DMS114 treated with DMSO at 0.1 percent for 48 hours (cell line): Measurements from ENCODE around the gene STK32B.
A peak's percentile ranks its signal among the peaks of the same experiment; 100 is the strongest.
"Not testable (repeated sequence)": the region's sequence is repeated elsewhere in the genome, so short reads cannot be mapped to it uniquely, and the experiment has no call there.

ENCODE experiments used
- DNase-seq: peaks from one replicate; lab custom pipeline; 2025; ENCODE audit not compliant: unreplicated experiment; lab: John Stamatoyannopoulos, UW

Gene STK32B

GRCh38 chr4:5423670-5424069 is 372.4 kb downstream of the STK32B start:
- DNase-seq: no peak

DNA sequence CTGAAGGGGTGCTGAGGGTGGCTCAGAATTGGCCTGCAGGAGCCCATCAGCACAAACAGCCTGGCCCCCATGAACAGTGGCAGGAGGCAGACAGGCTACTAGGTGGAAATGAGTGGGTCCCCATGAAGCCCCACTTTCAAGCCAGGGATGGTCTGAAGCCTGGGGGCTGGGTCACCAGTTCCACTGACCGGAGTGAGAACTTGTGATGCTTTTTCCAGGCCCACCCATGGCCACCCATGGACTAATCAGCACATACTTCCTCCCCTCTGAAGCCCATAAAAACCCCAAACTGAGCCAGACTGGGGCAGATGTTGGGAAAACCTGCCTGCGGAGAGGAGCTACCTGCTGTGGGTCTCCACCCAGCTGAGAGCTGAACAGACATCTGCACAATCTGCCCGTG is 372.9 kb downstream of the STK32B start:
- DNase-seq: no peak

GRCh38 chr4:5424901-5425300 is 373.6 kb downstream of the STK32B start:
- DNase-seq: no peak

- DNase-seq: no peak
These were observed 378.5 kb downstream of the STK32B start for GRCh38 chr4:5429747-5430146.

GRCh38 chr4:5433196-5433595 is 381.9 kb downstream of the STK32B start:
- no peak for DNase-seq

GRCh38 chr4:5435201-5435600 is 383.9 kb downstream of the STK32B start:
- no peak for DNase-seq

GRCh38 chr4:5435823-5436222 is 384.5 kb downstream of the STK32B start:
- DNase-seq: no peak

GRCh38 chr4:5443976-5444802 is 392.9 kb downstream of the STK32B start:
- not testable (repeated sequence) for DNase-seq

DNA sequence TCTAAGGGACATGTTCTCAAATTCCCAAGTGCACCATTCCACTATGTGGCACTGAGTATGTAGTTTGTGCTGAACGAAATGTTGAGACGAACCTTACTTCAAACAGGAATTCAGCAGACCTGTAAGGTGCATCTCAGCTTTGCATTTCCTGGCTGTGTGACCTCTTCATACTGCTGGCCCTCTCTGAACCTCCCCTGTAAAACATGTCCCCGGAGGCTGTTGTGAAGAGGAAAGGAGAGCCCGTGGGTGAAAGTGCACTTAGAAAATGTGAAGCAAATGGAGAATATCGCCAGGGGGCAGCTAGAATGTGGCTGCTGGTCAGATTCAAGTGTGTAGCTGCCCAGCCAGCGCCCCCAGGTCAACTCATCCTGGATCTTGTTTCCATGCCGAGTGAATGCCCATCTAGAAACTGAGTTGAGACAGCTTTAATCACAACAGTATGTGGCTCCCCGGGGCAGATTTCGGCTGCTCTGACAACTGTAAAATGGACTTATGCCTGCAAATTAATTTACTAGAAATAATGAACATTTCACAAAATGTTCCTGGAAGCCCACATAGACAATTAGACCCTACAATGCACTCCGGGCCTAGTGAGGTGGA is 393.7 kb downstream of the STK32B start:
- no peak for DNase-seq

DNA sequence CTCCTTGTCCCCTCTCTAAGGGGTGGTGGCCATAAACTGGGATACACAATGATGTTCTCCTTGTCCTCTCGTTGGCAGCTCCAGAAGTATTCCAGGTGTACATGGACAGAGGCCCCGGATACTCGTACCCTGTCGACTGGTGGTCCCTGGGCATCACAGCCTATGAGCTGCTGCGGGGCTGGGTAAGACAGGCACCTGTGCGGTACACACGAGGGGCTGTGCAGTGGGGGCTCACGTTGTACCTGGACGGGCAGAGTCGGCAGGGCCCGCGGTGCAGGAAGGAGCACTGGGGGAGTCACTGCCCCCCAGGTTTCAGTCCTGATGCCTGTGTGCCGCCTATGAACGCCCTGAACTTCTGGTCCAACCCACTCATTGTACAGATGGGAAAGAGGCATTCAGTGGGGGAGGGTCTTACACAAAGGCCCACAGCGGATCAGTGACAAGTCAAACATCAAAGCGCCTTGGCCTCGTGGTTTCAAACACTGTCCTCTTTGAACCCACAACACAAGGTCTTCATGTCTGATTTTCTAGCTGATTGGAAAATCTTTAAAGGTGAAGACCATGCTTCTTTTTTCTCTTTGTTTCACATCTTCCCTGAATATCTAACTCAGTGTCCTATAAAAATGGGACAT is 395.4 kb downstream of the STK32B start:
- no peak for DNase-seq

- DNase-seq: no peak
These were observed 396.5 kb downstream of the STK32B start for GRCh38 chr4:5447755-5448154.

- DNase-seq: no peak
These were observed 396.9 kb downstream of the STK32B start for GRCh38 chr4:5448221-5448620.

GRCh38 chr4:5451243-5451642 is 400.0 kb downstream of the STK32B start:
- DNase-seq: no peak

GRCh38 chr4:5452156-5452555 is 400.9 kb downstream of the STK32B start:
- no peak for DNase-seq

DNA sequence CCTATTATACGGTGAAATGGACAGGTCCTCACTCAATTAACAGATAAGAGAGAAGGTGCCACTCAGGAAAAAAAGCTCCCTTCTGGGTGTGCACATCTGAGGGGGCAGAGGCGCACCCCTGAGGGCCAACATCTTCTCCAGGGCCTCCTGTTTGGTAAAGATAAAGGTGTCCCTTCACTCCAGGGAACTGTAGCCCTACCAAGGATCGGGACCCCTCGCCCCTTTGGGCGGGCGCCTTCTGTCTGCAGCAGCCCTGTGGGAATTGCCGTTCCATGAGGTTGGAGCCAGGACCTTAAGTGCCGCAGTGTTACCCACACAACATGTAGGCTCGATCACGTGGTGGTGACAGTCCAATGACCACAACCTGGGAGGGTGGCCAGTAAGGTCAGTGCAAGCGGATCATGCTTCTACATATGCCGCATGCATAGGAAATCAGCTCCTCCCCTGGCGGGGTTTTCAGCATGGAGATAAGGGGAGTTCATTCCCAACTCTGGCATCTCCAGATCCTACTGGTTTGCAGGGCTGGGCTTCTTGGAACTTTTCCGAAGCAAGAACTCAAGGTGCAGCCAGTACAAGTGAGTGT is 403.8 kb downstream of the STK32B start:
- DNase-seq: no peak

GRCh38 chr4:5456296-5456845 is 405.1 kb downstream of the STK32B start:
- DNase-seq: no peak

- DNase-seq: no peak
These were observed 407.4 kb downstream of the STK32B start for GRCh38 chr4:5458676-5459075.

DNA sequence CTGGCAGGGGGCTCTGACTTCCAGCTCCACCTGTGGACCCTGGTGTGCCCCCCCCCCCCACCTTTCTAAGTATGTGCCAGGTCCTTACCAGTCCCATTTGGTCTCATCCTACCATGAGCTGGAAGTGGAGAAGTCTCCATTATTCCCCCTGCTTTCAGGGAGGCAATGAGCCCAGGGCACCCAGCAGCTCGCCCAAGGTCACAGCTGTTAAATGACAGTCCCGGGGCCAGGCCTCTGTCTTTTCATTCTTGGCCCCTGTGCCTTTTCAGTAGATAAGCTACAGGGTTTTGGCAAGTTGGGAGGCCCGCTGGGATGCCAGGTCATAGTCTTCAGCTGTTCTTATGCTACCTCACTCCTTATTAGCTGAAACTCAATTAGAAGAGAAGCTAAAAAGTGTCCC is 408.0 kb downstream of the STK32B start:
- no peak for DNase-seq

DNA sequence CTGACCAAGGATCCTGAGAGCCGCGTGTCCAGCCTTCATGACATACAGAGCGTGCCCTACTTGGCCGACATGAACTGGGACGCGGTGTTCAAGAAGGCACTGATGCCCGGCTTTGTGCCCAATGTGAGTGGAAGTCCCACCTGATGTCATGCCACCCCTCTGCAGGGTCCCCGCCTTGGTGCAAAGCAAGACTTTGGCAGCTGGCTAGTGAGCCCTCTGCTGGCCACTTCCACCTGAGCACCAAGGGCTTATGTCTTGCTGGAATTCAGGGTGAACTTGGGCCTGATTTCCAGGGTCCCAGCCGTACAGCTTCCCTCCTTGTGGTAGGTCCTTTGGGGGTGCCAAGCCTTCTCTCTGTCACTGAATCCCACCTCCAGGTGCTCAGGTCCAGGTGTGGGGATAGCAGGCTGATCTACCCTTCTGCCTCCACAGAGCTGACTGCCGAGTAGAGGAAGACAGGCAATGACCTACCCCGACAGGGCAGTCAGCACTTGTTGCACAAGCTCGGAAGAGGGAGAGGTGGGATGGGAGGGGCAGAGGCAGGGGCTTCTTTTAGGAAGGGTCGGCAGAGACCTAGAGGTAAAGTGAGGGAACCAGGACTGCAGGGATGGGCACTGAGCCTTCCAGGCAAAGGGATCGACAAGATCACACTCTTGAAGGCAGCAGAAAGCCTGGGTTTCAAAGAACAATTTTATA is 409.0 kb downstream of the STK32B start:
- DNase-seq: peak; percentile 19

DNA sequence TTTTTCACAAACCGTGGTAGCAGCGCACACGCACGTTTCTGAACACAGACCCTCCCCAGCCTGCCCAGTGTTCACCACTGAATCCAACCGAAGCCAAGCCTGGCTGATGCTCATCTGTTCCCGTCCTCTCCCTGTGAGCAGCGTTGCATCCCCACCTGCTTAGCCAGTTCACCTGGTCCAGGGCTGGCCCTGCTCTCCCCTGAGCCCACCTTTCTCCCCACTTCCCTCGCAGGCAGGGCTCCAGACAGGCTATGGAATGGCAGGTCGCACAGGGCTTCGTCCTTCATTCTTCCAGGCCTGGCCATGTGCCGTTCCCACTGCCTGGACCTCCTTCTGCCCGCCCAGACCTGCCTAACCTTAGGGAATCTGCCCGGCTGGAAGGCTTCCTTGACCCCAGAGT is 410.2 kb downstream of the STK32B start:
- no peak for DNase-seq

DNA sequence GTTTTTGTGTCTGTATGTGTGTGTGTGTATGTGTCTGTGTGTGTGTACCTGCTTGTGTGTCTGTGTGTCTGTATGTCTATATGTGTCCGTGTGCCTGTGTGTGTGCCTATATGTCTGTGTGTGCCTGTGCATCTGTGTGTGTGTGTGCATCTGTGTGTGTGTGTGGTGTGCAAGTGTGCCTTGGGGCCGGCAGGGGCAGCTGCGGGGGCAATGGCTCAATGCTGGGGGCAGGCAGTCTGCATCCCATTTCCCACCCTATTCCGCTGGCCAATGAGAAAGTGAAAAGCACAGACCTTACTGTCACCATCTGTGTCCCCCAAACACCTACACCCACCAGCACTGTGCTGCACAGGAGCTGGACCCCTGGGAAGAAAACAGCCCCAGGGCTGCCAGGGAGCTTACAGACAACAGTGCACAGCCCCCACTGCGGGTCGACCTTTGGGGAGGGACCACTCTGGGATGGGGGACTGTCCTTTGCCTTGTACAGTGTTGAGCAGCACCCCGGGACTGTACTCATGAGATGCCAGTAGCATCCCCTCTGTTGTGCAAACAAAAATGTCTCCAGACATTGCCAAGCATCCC is 411.1 kb downstream of the STK32B start:
- no peak for DNase-seq
